ENCODE measurements around the gene EDEM3.
"Not testable (repeated sequence)": the region's sequence is repeated elsewhere in the genome, so short reads cannot be mapped to it uniquely, and the experiment has no call there.

EDEM3 gene

DNA sequence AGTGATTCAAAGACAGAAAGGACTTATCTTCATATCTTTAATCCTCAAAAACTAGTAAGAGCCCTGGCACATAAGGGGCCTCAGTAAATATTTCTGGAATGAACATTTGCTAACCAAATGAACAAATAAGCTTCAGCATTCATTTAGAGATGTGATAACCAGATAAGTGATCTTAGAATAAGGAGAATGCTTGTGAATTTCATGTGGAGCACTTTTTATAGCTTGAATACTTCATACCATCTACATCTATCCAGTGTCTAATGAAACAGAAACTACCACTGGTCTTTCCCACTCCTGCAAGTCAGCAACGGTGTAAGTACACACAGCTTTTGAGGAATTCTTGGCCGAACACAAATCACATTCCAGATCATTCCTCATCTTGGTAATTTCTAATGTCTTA lies 38.5 kb downstream of the EDEM3 start:
- DNase-seq, result no peak

DNA sequence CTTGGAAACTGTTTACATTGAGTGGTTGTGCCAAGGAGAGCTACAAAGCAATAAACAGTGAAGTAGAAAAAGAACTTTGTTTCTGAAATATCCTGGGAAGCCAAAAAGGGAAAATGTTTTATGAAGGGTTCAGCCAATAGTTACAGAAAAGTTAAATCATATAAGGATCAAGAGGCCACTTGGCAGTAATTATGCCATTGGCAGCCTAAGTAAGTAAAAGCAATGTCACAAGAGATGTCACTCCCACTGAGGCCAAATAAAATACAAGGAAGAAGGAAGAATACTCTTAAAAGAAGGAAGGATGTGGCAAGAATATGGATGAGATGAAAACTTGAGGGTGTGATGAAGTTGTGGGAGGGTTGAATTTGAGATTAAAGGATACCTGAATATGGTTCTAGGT lies 45.2 kb downstream of the EDEM3 start:
- no peak for DNase-seq

DNA sequence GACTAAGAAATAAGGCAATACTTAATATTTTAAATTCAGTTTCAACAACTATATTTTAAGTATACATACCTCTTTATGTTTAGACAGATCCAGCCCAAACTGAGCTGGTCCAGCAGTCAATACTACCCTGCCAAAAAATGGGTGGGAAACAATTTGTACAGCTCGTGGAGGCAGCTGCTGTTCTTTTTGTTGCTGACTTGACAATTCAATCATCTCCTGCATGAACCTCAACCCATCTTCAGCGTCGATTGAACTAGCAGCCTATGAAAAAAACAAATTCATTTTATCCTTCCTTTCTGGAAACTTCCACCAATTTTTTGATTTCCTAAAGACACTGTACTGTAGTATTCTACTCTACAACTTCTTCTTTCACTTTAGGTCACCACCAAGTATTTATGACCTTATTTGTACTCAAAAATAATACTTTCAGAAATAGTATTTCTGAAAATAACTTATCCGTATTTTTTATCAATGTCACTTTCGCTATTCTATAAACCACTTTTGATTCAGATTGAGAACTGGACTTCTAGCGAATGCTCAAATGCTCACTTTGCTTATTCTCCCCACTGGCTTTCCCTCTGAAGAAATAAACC lies 46.5 kb downstream of the EDEM3 start:
- no peak for DNase-seq

DNA sequence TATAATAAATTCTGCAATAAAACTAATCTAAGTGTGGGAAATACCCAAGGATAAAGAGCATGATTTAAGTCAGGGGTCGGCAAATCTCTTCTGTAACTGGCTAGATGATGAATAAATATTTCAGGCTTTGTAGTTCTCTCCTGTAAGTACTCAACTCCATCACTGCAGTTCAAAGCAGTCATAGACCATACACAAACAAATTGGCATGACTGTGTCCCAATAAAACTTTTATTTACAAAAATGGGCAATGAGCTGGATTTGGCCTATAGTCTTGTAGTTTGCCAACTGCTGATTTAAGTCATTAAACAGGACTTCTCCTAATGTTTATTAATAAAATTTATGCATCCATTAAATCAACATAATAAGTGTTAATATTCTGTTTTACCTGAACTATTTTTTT lies 49.4 kb downstream of the EDEM3 start:
- DNase-seq, result no peak

DNA sequence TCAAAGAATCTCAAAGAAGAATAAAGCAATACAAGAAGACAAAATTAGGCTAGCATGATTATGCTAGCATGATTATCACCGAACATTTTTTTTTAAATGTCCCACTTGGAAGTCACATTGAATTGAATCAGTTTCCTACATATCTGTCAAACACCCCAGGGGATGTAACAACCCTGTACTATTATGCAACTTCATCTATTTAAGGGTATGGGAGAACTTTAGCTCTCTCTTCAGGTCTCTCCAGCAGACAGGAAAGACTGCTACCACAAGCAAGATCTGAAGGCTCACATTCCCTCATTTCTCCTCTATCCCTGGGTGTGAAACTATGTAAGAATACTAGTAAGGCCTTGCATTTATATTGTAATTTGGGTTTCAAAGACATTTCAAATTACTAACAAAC lies 52.8 kb downstream of the EDEM3 start:
- DNase-seq, result no peak

DNA sequence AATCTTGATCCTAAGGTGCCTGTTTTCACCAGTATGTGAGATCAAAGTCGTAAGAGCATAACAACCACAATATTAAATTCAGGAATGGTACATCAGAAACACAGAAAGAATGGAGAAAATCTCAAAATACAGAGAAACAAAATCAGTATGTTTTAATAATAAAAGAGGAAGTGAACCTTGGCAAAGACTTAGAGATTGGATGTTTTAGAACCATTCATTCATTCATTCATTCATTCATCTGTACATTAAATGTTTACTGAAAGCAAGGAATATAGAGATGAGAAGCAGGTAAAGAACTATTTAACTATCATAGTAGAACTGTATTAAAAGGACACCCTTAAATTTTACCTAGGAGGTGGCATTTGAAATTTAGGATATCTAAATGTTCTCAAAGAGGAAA lies 55.7 kb downstream of the EDEM3 start:
- no peak for DNase-seq

DNA sequence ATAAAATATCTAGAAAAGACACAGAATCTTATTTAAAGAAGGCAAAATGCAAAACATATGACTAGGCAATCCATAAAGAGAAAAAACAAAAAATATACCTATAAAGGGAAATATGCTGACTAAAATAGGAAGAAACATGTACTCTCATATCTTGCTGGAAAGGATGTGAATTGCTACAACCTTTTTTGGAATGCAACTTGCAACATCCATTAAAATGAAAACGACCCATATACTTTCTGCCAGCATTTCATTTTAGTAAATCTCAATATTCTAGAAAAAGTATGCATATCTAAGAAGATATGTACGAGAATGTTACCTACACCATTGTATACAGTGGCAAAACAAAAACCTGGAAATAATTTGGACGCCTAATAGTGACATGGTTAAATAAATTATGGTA lies 56.6 kb downstream of the EDEM3 start:
- no peak for DNase-seq

DNA sequence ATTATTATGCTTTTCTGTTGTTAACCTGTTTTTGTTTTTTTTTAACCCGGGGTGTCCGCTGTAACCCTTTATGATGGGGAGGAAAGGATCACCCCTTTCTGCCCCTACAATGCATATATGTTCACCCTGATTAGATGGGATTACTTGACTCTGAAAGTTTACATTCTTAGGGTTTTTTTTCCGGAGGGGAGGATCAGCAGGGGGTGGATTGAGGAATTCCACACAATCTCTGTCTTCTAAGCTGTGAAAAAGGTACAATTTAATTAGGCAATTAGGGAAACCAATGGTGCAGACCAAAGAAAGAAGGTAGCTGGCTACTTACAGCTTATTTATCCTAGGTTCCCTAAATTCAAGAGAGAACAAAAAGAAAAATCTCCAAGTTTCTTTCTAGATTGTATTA lies 58.3 kb downstream of the EDEM3 start:
- DNase-seq, result no peak

DNA sequence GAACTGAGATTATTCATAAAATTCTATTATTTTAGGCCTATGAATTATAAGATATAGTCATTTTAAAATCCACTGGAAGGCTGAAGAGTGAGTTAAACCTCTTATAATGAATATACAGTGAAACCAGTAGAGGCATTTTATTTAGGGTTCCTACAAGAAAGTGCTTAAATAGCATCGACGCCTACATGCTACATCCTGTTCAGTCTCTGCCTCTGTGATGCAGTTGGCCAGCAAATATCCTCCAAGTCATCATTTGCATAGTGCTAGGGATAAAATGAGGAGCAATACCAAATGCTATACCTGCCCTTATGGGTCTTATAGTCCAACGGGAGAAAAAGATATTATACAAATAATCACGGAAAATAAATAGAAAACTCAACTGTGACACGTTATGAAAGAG lies 59.6 kb downstream of the EDEM3 start:
- DNase-seq, result no peak

DNA sequence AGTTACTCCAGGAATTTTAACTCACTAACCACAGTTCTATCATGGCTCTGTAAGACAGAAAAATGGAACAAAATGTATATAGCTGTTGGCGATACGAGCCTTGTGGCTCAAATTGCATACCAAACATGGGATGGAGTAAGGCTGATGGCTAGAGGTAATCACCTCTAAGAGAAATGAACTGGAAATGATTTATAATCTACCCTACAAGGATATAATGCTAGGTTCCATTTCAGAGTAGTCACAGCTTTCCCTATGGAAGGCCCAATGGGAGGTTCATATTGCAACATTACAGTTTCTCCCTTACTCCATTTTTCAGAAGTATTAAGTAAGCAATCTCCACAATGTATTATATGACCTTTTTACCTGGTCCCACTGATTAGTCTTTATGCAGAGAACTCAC lies 61.6 kb downstream of the EDEM3 start:
- no peak for DNase-seq

DNA sequence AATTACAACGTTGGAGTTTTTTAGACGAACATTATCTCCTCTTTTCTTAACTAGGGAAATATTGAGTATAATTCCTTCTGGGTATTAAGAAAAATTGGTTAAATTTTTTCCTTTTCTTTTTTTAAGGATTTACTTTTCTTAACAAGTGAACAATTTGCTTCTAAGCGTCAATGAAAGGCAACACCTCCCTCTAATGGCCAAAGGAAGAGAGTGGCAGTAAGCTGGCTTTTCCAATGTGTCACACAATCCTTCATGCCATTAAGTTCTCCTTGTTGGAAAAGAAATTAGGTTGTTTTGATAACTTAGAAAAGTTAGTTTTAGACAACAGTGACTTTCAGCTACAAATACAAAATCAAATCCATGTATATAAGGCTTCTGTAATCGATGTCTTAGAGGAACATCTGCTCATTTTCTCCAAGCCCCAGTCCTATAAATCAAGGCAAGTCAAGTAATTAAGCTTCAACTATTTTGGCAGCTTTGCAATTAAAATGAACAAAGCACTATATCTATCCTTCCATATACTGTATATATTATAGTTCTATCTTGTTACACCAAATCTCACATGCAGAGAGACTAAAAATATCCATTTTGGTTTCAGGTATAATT lies 62.8 kb downstream of the EDEM3 start:
- DNase-seq, result peak; percentile 18

DNA sequence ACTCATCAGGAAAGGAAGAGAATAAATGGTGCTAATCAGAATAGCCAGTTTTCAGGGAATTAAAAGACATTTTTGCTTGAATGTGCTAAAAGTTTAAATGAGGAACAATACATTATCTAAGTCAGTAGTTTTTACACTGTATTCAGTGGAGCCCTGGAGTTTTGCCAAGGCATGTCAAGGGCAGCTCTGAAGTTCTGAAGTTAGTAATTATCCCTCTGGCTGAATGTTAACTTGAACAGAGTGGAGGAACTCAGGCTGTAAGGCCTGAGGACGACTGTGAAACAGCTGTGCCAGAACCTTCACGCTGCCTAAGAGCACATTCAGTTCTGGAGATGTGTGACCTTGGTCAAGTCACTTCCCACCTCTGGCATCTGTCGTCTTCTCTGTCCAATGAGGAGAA lies 68.1 kb downstream of the EDEM3 start:
- DNase-seq, result no peak

DNA sequence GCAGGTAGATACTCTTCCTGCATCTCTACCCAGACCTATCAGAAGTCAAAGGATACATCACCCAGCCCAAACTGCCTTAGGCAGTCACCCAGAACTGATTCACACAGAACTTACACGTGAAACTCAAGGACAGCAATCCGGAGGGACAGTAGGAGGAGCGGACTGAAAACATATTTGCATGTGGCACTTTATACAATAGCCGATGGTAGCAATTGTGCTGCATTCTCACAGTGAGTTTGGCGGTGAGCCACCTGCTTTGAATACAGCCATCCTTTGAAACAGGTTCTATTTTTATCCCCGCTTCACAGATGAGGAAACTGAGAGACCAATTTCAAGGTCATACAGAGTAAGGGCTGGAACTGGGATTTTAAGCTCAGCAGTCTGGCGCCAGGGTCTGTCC lies 69.5 kb downstream of the EDEM3 start:
- DNase-seq, result peak; percentile 36

DNA sequence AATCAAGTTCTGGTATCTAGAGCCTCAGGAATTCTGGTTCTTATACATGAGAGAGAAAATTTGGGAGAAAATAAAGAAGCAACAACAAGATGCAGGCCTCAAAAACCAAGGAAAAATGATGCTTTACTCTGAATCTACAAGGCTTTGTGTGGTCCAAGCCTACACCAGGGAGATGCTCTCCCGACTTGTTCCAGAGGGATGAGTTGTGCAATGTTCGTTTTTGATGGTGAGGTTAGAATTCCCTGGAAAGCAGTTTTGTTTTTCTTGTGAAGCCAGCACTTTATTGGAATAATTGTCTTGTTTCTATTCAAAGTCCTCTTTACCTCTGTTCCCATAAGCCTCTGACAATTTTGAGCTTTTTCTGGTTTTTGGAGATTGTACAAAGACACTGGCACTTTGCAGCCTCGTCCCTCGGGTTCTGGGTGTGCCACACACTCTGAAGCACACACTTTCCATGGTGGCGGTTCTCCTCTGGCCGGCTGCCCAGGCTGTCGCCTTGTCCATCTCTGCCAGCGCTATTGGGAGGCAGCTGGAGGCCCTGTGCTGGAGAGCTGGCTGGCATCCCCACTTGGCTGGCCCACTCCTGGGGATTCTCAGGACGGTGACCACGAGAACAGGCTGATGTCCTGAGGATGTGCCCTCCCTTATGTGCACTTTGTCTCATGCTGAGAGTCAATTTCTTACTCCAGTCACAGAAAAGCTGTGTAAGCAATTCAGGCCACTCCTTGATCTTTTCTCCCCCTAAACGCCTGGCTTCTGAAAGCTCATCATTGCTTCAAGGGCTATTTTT lies 70.2 kb downstream of the EDEM3 start:
- peak; percentile 30 for DNase-seq

DNA sequence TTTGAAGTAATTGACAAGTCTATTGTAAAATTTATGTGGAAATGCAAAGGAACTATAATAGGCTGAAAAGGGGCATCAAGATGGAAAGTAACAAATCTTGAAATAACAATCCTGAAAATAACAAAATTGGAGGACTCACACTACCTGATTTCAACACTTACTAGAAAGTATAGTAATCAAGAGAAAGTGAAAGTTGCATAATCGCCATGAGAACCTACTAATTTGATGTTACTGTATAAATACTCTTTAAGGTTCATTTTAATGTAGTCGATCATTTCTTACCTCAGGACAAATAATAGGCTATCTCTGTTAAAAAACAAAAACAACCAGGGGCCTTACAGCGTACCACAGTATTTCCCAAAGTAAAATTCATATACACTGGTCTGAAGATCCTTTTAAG lies 71.7 kb downstream of the EDEM3 start:
- DNase-seq, result no peak

DNA sequence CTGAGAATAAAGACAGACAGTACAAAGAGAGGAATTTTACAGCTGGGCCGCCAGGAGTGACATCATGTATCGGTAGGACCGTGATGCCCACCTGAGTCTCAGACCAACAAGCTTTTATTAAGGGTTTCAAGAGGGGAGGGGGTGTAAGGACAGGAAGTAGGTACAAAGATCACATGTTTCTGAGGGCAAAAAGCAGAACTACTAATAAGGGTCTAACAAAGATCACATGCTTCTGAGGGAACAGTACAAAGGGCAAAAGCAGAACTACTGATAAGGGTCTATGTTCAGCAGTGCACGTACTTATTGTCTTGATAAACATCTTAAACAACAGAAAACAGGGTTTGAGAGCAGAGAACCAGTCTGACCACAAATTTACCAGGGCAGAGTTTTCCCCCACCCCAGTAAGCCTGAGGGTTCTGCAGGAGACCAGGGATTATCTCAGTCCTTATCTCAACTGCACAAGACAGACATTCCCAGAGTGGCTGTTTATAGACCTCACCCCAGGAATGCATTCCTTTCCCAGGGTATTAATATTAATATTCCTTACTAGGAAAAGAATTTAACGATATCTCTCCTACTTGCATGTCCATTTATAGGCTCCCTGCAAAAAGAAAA lies 73.9 kb downstream of the EDEM3 start:
- not testable (repeated sequence) for DNase-seq

DNA sequence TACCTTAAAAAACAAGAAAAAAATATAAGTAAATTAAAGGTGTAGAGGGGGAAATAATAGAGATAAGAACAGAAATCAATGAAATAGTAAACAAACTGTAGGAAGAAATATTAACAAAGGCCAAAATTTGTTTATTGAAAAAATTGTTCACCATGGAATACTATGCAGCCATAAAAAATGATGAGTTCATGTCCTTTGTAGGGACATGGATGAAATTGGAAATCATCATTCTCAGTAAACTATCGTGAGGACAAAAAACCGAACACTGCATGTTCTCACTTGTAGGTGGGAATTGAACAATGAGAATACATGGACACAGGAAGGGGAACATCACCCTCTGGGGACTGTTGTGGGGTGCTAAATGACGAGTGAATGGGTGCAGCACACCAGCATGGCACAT lies 75.2 kb downstream of the EDEM3 start:
- not testable (repeated sequence) for DNase-seq

DNA sequence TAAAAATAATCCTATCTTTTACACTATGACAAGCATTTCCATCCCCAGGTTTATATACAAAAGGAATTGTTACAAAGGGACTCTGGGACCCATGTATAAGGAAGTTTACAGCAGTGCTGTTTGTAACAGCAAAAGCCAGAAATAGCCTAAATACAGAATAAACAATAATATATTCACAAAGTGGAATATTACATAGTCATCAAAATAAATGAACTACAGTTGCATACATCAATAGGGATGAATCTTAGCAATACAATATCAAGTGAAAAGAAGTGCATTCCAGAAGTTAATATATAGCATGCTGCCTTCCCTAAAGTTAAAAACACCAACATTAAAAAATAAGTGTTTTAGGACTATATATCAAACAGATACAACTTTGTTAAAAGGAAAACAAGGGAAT lies 77.3 kb downstream of the EDEM3 start:
- DNase-seq, result no peak

DNA sequence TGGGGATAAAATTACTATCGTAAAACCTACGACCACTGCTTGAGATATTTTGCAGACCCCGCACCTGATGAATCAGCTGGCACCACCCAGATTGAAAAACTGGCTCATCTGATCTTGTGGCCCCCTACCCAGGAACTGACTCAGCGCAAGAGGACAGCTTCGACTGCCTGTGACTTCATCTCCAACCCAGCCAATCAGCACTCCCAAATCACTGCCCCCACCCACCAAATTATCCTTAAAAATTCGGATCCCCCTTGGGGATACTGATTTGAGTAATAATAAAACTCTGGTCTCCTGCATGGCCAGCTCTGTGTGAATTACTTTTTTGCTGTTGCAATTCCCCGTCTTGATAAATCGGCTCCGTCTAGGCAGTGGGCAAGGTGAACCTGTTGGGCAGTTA lies 81.4 kb downstream of the EDEM3 start:
- DNase-seq, result no peak

DNA sequence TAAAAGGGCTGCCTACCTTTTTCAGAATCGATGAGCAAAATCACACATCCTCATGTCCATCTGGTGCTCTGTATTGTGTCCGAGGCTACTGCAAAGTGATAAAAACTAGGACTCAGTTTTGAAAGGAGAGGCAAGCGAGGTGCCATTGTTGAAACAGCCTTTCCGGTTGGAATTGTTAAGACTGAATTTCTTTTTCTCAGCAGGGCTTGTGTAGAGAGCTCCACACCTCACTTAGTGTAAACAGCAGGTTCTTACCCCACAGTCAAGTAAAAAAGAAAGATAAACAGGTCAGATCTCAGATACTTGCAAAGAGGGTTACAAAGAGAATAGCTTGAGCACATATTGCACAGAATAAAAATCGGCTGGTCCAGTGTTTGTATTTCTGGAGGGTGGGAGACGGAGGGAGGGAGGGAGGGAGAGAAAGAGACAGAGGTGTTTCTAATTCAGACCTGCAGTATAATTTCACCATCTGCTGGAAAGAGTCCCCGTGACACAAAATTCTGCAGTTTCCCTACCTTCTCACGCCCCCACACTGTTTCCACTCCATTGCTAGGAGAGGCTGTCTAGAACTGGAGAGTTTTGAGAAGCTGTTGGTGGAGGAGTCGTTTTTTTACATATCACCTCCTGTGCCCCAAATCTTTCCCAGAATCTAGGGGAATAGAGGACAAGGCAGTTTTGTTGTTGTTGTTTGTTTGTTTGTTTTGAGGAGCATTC lies 82.5 kb downstream of the EDEM3 start:
- DNase-seq, result peak; percentile 23

DNA sequence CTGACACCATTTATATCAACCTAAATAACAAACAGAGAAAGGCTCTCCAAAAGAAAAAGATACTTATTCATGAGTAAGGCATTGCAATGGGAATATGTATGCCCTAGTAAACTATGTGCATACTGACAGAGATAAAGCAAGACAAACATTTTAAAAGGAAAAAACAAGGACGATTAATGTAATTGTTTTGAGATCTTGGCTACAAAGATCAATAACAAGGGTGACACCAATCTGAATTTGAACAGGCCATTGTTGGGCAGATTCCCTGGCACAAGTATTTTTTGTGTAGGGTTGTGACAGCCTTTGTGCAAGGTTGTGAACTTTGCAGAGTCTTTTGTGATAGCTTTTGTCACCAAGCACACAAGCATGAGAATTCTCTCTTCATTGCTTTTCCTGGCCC lies 85.3 kb downstream of the EDEM3 start:
- DNase-seq, result no peak

DNA sequence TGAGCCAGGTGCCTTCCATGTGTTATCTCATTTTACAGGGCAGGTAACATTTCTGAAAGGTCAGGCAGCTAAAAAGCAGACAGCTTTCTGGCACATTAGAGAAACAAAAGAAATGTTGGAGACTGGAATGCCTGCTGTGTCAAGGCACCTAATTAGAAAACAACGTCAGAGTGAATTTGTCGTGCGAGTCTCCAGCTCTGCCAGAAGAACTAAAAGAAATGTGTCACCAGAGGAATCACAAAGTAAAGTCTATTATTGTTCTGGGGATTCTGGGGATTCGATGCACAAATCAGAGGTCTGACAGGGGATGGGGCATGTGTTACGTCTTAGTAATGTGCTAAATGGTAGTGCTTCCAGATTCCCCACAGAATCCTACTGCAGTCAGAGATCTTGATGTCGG lies 89.3 kb downstream of the EDEM3 start:
- DNase-seq, result no peak

DNA sequence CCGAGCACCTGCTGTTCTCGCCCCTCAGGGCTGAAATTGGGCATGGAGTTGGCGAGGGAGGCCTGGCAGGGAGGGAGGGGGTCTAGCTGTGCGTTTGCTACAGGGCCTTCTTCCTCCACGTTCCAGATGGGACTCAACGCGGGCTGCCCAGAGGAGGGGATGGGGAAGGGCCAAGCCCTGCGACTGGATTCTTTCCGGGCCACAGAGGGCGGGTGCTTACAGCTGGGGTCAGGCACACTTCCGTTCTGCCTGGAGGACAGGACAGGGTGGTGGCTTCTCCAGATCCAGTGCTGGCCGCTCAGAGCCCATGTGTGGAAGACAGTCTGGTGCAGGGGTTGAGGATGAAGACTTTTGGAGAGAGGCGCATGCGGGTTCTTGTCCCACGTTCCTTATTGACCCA lies 90.0 kb downstream of the EDEM3 start:
- no peak for DNase-seq

All from NCI-H345 (cell line).